MM.1S (cell line): Measurements from ENCODE around the gene ISL2.

Experiments
- EZH2 ChIP-seq: fragments of 300-600 bp; sonication (generic); optimal IDR thresholded peaks from 2 replicates; pipeline ENCODE3; 2017; ENCODE audit warnings: low read depth, mild to moderate bottlenecking, antibody characterized with exemption, low read length, mixed read lengths
- EZH2phosphoT487 ChIP-seq: fragments of 300-600 bp; sonication (generic); IDR thresholded peaks from 2 replicates; pipeline ENCODE4 v1.6.1; 2018; ENCODE audit warnings: antibody characterized with exemption, low read length
- TF ChIP-seq, protein P1 (sequence below): fragments of 300-600 bp; sonication (generic); IDR thresholded peaks from 2 replicates; pipeline ENCODE4 v1.5.1; 2016; ENCODE audit warnings: antibody characterized with exemption, low read length, mixed read lengths

DNA sequence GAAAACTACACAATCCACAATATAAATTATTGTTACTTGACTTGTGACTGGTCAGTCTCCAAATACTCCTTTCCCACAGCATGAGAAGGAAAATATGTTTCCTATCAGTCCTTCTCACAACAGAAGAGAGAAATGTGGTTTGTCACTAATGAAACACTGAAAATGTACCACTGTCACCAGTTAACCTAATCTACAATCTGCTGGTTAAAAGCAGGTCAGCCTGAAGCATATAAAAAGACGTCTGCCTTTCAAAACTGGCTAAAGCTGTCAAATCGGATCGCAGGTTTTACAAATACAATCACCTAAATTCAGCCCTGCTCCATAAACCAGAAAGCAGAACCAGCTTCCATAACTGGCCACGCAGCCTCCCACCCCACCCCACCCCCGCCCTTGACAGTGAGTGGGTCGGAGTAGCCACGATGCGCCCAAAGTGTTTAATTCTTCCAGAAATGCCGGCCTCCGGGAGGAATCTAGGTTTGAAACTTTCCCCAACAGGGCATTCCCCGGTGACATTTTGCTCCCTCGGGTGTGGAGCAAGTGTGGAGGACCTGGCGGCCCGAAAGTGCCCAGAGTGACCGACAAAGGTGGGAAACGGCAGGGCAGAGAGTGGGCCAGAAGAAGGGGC lies 26.0 kb upstream of the ISL2 start:
- TF ChIP-seq EZH2phosphoT487: no peak
- TF ChIP-seq, protein P1, sequence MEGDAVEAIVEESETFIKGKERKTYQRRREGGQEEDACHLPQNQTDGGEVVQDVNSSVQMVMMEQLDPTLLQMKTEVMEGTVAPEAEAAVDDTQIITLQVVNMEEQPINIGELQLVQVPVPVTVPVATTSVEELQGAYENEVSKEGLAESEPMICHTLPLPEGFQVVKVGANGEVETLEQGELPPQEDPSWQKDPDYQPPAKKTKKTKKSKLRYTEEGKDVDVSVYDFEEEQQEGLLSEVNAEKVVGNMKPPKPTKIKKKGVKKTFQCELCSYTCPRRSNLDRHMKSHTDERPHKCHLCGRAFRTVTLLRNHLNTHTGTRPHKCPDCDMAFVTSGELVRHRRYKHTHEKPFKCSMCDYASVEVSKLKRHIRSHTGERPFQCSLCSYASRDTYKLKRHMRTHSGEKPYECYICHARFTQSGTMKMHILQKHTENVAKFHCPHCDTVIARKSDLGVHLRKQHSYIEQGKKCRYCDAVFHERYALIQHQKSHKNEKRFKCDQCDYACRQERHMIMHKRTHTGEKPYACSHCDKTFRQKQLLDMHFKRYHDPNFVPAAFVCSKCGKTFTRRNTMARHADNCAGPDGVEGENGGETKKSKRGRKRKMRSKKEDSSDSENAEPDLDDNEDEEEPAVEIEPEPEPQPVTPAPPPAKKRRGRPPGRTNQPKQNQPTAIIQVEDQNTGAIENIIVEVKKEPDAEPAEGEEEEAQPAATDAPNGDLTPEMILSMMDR: no peak
- no peak for TF ChIP-seq EZH2
